WI38 (cell line): ENCODE data around the gene CMBL.
"Not testable (repeated sequence)": the region's sequence is repeated elsewhere in the genome, so short reads cannot be mapped to it uniquely, and the experiment has no call there.

Experiments used
- H3K4me3 ChIP-seq: 2 replicates; pipeline ENCODE4 v1.5.1; 2011; ENCODE audit warnings: low read depth, mild to moderate bottlenecking, control low read depth, low read length
- CTCF ChIP-seq: IDR thresholded peaks from 2 replicates; pipeline ENCODE4 v1.5.1; 2012; ENCODE audit warnings: low read depth, mild to moderate bottlenecking, control low read depth, low read length

The CMBL gene

GRCh38 chr5:10249948-10250805 is 57.5 kb downstream of the CMBL start, which contains the start of gene CCT5:
Gene CCT5, plus strand, starts transcription at chr5:10250280. Its CDS starts 61 bp downstream, at chr5:10250341.
- no peak for TF ChIP-seq CTCF
- H3K4me3 ChIP-seq, result peak within 1 kb of the TSS; percentile 96

GRCh38 chr5:10248378-10249260 is 59.1 kb downstream of the CMBL start:
- TF ChIP-seq CTCF, result no peak
- peak overlapping the region; percentile 96 for H3K4me3 ChIP-seq

GRCh38 chr5:10247217-10247616 is 60.5 kb downstream of the CMBL start:
- not testable (repeated sequence) for H3K4me3 ChIP-seq

GRCh38 chr5:10246761-10247160 is 60.9 kb downstream of the CMBL start:
- no peak overlapping the region for H3K4me3 ChIP-seq
- no peak for TF ChIP-seq CTCF

GRCh38 chr5:10244342-10244944 is 63.3 kb downstream of the CMBL start:
- no peak for TF ChIP-seq CTCF
- no peak overlapping the region for H3K4me3 ChIP-seq

GRCh38 chr5:10243660-10244240 is 64.0 kb downstream of the CMBL start:
- TF ChIP-seq CTCF, result no peak
- no peak overlapping the region for H3K4me3 ChIP-seq

GRCh38 chr5:10235350-10235749 is 72.4 kb downstream of the CMBL start:
- no peak for TF ChIP-seq CTCF
- no peak overlapping the region for H3K4me3 ChIP-seq
